ENCODE measurements around the gene PPARD. TPM values are rescaled to one million over a fixed set of nuclear protein-coding genes. Genes with fewer than 3 reads are reported as not detected.
A peak's percentile ranks its signal among the peaks of the same experiment; 100 is the strongest.
"Not testable (repeated sequence)": the region's sequence is repeated elsewhere in the genome, so short reads cannot be mapped to it uniquely, and the experiment has no call there.

The PPARD gene
- total RNA-seq, 6 experiments from 2014 or later, result 5.2 to 18.8 (median 5.9) TPM

- 76% methylated on average over 10 of the region's 14 CpGs for WGBS (ENCODE audit: insufficient coverage, low coverage, low lambda C conversion rate, missing lambda C conversion rate)
- H3K27ac ChIP-seq, result no peak overlapping the region
- H3K27me3 ChIP-seq, result no peaks in the 10 kb centered on the region
- no peaks in the 10 kb centered on the region for H3K9me3 ChIP-seq
- DNase-seq, result no peak
- peaks cover 0 to 9% (median 0%) of the 10 kb centered on the region in 4 donors for H3K4me1 ChIP-seq
- no peaks in the 10 kb centered on the region for H3K36me3 ChIP-seq
- ATAC-seq, result peak in 1 of 4 donors; percentile 13
- intact Hi-C loops (cut with DNase I), result no loop called here
- TF ChIP-seq POLR2A (IDR thresholded peaks at IDR 0.05), result no peak
- no peak for TF ChIP-seq CTCF (IDR thresholded peaks at IDR 0.05)
- no peak overlapping the region for H3K4me3 ChIP-seq
These were observed 43.3 kb downstream of the PPARD start for GRCh38 chr6:35385457-35386202.

DNA sequence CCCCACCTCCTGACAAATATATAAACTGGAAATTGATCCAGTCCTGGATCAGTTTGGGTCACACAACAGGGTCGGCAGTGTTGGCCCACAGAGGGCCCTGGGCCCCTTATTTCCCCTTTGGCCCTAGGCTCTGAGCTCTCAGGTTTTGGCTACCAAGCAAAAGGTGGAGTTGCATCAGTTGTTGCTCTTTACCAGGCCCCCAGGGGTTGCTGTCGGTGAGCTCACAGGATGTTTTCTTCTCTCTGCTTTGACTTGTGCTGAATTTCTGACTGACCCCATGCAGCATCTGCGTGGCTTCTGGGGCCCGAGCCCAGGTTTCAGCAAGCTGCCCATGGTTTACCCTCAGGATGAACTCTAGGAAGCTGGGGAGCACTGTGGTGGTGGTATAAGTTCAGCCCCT, 44.6 kb downstream of the PPARD start:
- intact Hi-C loops (cut with DNase I), result no loop called here
- no peak for DNase-seq
- H3K27ac ChIP-seq, result no peak overlapping the region
- no peaks in the 10 kb centered on the region for H3K27me3 ChIP-seq
- ATAC-seq, result no peak
- TF ChIP-seq POLR2A (IDR thresholded peaks at IDR 0.05) (no peak), CTCF (IDR thresholded peaks at IDR 0.05) (no peak)
- 69% methylated on average over 2 of the region's 4 CpGs for WGBS (ENCODE audit: insufficient coverage, low coverage, low lambda C conversion rate, missing lambda C conversion rate)
- no peaks in the 10 kb centered on the region for H3K36me3 ChIP-seq
- H3K4me3 ChIP-seq, result no peak overlapping the region
- no peaks in the 10 kb centered on the region for H3K9me3 ChIP-seq
- H3K4me1 ChIP-seq, result peaks cover 0 to 6% (median 0%) of the 10 kb centered on the region in 4 donors

DNA sequence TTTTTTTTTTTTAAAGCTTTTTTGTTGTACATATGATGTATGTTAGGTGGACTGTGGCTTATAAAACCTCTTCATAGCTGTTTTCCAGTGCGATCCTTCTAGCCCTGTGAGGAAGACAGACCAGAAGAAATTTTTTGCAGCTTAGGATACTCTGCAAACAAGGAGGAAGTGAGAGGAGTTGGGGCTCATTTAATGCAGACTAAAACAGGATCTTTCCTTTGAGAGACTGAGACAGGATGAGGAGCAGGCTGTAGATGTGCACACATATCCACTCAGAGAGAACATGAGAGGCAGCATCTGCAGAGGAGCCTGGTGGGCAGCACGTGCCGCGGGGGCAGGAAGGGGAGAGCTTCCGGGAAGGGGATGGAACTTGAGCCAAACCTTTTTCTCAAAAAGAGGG, 45.7 kb downstream of the PPARD start:
- 79% methylated on average over 5 of the region's 5 CpGs for WGBS (ENCODE audit: insufficient coverage, low coverage, low lambda C conversion rate, missing lambda C conversion rate)
- TF ChIP-seq CTCF (IDR thresholded peaks at IDR 0.05), result no peak
- TF ChIP-seq POLR2A (IDR thresholded peaks at IDR 0.05), result no peak
- Histone ChIP-seq H3K9me3 (no peaks in the 10 kb centered on the region), H3K27ac (no peak overlapping the region), H3K27me3 (no peaks in the 10 kb centered on the region), H3K4me1 (peaks cover 0 to 4% (median 0%) of the 10 kb centered on the region in 4 donors), H3K36me3 (no peaks in the 10 kb centered on the region), H3K4me3 (no peak overlapping the region)
- intact Hi-C loops (cut with DNase I), result no loop called here
- ATAC-seq (no peak), DNase-seq (no peak)

GRCh38 chr6:35388772-35389352, 46.5 kb downstream of the PPARD start:
- H3K9me3 ChIP-seq, result no peaks in the 10 kb centered on the region
- no peak overlapping the region for H3K4me3 ChIP-seq
- no peaks in the 10 kb centered on the region for H3K27me3 ChIP-seq
- H3K36me3 ChIP-seq, result no peaks in the 10 kb centered on the region
- intact Hi-C loops (cut with DNase I), result no loop called here
- ATAC-seq (no peak), DNase-seq (no peak)
- 100% methylated on average over 2 of the region's 5 CpGs for WGBS (ENCODE audit: insufficient coverage, low coverage, low lambda C conversion rate, missing lambda C conversion rate)
- TF ChIP-seq CTCF (IDR thresholded peaks at IDR 0.05) (no peak), POLR2A (IDR thresholded peaks at IDR 0.05) (no peak)
- H3K4me1 ChIP-seq, result peaks cover 0 to 4% (median 0%) of the 10 kb centered on the region in 4 donors
- no peak overlapping the region for H3K27ac ChIP-seq

DNA sequence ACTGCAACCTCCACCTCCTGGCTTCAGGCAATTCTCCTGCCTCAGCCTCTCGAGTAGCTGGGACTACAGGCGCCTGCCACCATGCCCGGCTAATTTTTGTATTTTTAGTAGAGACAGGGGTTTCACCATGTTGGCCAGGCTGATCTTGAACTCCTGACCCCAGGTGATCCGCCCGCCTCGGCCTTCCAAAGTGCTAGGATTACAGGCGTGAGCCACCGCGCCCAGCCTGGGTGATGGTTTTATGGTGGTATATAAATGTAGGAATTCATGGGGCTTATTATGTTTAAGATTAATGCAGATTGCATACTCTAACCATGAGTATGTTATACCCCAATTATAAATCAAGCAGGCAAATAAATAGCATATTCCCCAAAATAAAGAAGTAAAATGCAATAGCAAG, 47.0 kb downstream of the PPARD start:
- H3K36me3 ChIP-seq; H3K4me1 ChIP-seq; H3K27me3 ChIP-seq; H3K9me3 ChIP-seq; intact Hi-C loops (cut with DNase I); H3K27ac ChIP-seq; H3K4me3 ChIP-seq; ATAC-seq; DNase-seq: not testable (repeated sequence)
- WGBS (ENCODE audit: insufficient coverage, low coverage, low lambda C conversion rate, missing lambda C conversion rate), result 83% methylated on average over 1 of the region's 9 CpGs
